ENCODE results near the gene CFAP100.

The CFAP100 gene

GRCh38 chr3:126377211-126377610, 17.5 kb upstream of the CFAP100 start:
- no peak for DNase-seq

GRCh38 chr3:126378341-126378751, 16.4 kb upstream of the CFAP100 start:
- DNase-seq: no peak

- no peak for DNase-seq
Measured at GRCh38 chr3:126380011-126380768, 14.5 kb upstream of the CFAP100 start.

- no peak for DNase-seq
Measured at GRCh38 chr3:126381966-126382365, 12.7 kb upstream of the CFAP100 start.

- peak; percentile 30 for DNase-seq
Measured at GRCh38 chr3:126389112-126389793, 5.5 kb upstream of the CFAP100 start.

GRCh38 chr3:126389794-126390146, 4.9 kb upstream of the CFAP100 start:
- DNase-seq: no peak

- no peak for DNase-seq
Measured at GRCh38 chr3:126390201-126390600, 4.5 kb upstream of the CFAP100 start.

- DNase-seq: no peak
Measured at GRCh38 chr3:126390751-126391150, 4.0 kb upstream of the CFAP100 start.

GRCh38 chr3:126391631-126392030, 3.1 kb upstream of the CFAP100 start:
- DNase-seq: no peak

- DNase-seq: no peak
Measured at GRCh38 chr3:126392246-126392645, 2.5 kb upstream of the CFAP100 start.

- DNase-seq: no peak
Measured at GRCh38 chr3:126393563-126393962, 1.1 kb upstream of the CFAP100 start.

- no peak for DNase-seq
Measured at GRCh38 chr3:126394977-126395321, 240 bp downstream of the CFAP100 start.

GRCh38 chr3:126395846-126396513, 1.3 kb downstream of the CFAP100 start:
- no peak for DNase-seq

- no peak for DNase-seq
Measured at GRCh38 chr3:126396536-126396935, 1.8 kb downstream of the CFAP100 start.

- DNase-seq: no peak
Measured at GRCh38 chr3:126397610-126398422, 3.1 kb downstream of the CFAP100 start.

- DNase-seq: no peak
Measured at GRCh38 chr3:126398423-126399350, 4.0 kb downstream of the CFAP100 start.

GRCh38 chr3:126399351-126399735, 4.6 kb downstream of the CFAP100 start:
- DNase-seq: no peak

- DNase-seq: no peak
Measured at GRCh38 chr3:126399756-126400155, 5.0 kb downstream of the CFAP100 start.

- DNase-seq: no peak
Measured at GRCh38 chr3:126401611-126402160, 7.0 kb downstream of the CFAP100 start.

- DNase-seq: no peak
Measured at GRCh38 chr3:126402178-126402577, 7.5 kb downstream of the CFAP100 start.

GRCh38 chr3:126402666-126403302, 8.1 kb downstream of the CFAP100 start:
- no peak for DNase-seq

Data from CD4-positive, alpha-beta T cell treated with Interleukin-10 for 1 hour (primary cell).